ENCODE measurements around the gene FAM229B.

DNA sequence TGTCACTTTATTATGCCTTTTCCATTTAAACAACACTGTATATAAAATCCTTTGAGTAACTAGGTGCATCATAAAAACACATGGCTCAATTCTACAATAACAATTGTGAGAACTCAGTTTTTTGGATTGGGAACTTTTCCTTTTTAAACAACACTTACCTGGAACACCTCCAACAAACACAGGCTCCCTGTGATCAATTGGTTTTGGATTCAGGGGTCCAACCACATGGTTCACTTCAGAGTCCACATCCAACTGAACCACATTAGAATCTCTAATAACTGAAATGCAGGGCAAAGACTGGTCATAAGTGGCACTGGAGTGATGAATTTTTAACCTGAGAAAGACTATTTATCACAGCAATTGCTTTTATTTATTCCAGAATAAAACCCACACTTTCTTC is 26.5 kb downstream of the FAM229B start:
- TF ChIP-seq, protein P1, sequence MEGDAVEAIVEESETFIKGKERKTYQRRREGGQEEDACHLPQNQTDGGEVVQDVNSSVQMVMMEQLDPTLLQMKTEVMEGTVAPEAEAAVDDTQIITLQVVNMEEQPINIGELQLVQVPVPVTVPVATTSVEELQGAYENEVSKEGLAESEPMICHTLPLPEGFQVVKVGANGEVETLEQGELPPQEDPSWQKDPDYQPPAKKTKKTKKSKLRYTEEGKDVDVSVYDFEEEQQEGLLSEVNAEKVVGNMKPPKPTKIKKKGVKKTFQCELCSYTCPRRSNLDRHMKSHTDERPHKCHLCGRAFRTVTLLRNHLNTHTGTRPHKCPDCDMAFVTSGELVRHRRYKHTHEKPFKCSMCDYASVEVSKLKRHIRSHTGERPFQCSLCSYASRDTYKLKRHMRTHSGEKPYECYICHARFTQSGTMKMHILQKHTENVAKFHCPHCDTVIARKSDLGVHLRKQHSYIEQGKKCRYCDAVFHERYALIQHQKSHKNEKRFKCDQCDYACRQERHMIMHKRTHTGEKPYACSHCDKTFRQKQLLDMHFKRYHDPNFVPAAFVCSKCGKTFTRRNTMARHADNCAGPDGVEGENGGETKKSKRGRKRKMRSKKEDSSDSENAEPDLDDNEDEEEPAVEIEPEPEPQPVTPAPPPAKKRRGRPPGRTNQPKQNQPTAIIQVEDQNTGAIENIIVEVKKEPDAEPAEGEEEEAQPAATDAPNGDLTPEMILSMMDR (IDR thresholded peaks at IDR 0.05; ENCODE audit: low read length): no peak
- no peak for TF ChIP-seq EZH2 (optimal IDR thresholded peaks at IDR 0.05; ENCODE audit: low read depth, low read length)
